NCI-H128 (cell line): ENCODE measurements around the gene HERC3.
A peak's percentile ranks its signal among the peaks of the same experiment; 100 is the strongest.

Experiments
- DNase-seq: peaks from one replicate; lab custom pipeline; 2025; ENCODE audit not compliant: unreplicated experiment; lab: John Stamatoyannopoulos, UW

HERC3 gene

GRCh38 chr4:88591787-88592599, at the start of gene HERC3:
Gene HERC3 (plus strand): TSS chr4:88592480. CDS start chr4:88605824, 13,344 bp downstream.
- DNase-seq = peak; percentile 28

- DNase-seq = no peak
These were observed 42.5 kb upstream of the HERC3 start for GRCh38 chr4:88549815-88550214.

- no peak for DNase-seq
These were observed 24.7 kb upstream of the HERC3 start for GRCh38 chr4:88567591-88567990.

GRCh38 chr4:88570001-88570400, 22.3 kb upstream of the HERC3 start:
- no peak for DNase-seq

GRCh38 chr4:88573276-88573980, 18.9 kb upstream of the HERC3 start:
- no peak for DNase-seq

- DNase-seq = no peak
These were observed 18.3 kb upstream of the HERC3 start for GRCh38 chr4:88573995-88574394.

- no peak for DNase-seq
These were observed 17.1 kb upstream of the HERC3 start for GRCh38 chr4:88575186-88575585.

GRCh38 chr4:88582493-88582892, 9.8 kb upstream of the HERC3 start:
- DNase-seq = no peak

GRCh38 chr4:88583631-88584470, 8.4 kb upstream of the HERC3 start:
- no peak for DNase-seq

- DNase-seq = no peak
These were observed 7.8 kb upstream of the HERC3 start for GRCh38 chr4:88584471-88584900.

GRCh38 chr4:88585917-88586316, 6.4 kb upstream of the HERC3 start:
- DNase-seq = no peak

- no peak for DNase-seq
These were observed 5.0 kb upstream of the HERC3 start for GRCh38 chr4:88587306-88587705.

- peak; percentile 35 for DNase-seq
These were observed 544 bp downstream of the HERC3 start for GRCh38 chr4:88592600-88593448.

GRCh38 chr4:88597970-88598660, 5.8 kb downstream of the HERC3 start:
- no peak for DNase-seq

- DNase-seq = no peak
These were observed 7.0 kb downstream of the HERC3 start for GRCh38 chr4:88599298-88599697.

GRCh38 chr4:88599714-88600113, 7.4 kb downstream of the HERC3 start:
- no peak for DNase-seq

- DNase-seq = no peak
These were observed 8.0 kb downstream of the HERC3 start for GRCh38 chr4:88600176-88600838.

- no peak for DNase-seq
These were observed 12.8 kb downstream of the HERC3 start for GRCh38 chr4:88604978-88605678.

- no peak for DNase-seq
These were observed 13.5 kb downstream of the HERC3 start for GRCh38 chr4:88605736-88606135.
